Right renal cortex interstitium (tissue), 3 donors: ENCODE data around the gene SCO2. TPM values are rescaled to one million over a fixed set of nuclear protein-coding genes. Genes with fewer than 3 reads are reported as not detected.

Experiments used
- DNase-seq, 3 donors: peaks; one replicate each; pipeline ENCODE4 v3.0.0-alpha.2; 2013; ENCODE audit warnings: low read depth in 3 of 3, low spot score in 2 of 3
- polyA plus RNA-seq, 3 donors: library from polyadenylated mRNA; unstranded; fragments of 120-200 nt; gene quantifications; one replicate each; pipeline ENCODE4 v1.2.1, GENCODE V29; 2013; ENCODE audit not compliant: insufficient read length in 3 of 3

Gene SCO2, protein sequence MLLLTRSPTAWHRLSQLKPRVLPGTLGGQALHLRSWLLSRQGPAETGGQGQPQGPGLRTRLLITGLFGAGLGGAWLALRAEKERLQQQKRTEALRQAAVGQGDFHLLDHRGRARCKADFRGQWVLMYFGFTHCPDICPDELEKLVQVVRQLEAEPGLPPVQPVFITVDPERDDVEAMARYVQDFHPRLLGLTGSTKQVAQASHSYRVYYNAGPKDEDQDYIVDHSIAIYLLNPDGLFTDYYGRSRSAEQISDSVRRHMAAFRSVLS
- polyA plus RNA-seq = 1 to 10 TPM in 2 of 3 donors, not detected in 1; 1.0 to 1.7 TPM

DNA sequence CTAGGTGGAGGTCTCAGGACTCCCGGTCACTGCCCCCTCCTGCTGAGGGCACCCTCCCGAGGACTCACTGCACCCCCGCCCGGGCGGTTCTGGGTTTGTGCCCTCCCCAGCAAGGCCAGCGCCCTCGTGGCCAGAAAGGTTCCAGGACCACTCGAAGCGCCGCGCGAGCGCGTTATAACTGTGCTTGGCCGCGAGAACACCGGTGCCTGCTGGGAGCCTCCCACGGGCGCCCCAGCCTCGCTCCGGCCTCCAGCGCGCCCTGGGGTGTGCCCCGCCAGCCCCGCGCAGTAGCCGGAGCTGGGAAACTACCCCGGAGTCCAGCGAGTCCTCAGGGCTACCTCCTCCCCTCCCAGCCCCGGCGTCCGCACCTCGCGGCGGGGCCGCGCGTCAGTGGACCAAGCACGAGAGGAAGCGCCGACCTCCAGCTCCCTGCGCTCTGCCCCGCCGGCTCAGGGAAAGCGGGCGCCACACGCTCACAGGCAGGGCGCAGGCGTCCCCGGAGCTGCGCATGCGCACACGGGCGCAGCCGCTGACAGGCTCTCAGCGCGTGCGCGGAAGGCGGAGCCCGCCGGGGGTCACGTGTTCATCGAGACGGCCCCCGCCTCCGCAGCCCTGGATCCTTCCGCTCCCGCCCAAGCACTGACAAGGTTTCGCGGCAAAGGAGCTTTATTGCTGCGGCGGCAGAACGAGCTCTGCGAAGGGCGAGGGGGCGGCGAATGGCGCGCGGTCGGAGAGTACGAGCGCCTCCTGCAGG lies at the start of gene SCO2:
SCO2 (minus strand) TSS at position 495 of the 754 bp plus-strand sequence. CDS start 1,187 bp downstream, outside the sequence.
- peak; percentile 92 to 95 (median 93) for DNase-seq

DNA sequence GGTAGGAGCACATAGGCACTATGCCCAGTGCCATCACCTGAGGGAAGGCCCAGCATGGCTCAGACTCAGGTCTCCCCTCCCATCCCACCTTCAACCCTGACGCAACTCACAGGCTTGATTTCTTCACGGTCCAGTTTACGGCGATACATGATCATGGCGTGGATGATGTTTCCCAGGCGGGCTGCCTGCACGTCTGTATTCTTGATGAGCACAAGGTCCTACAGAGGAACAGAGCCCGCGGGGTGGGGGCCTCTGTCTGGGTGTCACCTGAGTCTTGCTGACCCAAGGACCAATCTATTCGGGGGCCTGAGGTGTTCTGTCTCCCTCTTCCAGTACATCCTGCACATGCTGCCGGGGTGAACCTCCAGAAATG lies 49.0 kb upstream of the SCO2 start:
- no peak for DNase-seq

DNA sequence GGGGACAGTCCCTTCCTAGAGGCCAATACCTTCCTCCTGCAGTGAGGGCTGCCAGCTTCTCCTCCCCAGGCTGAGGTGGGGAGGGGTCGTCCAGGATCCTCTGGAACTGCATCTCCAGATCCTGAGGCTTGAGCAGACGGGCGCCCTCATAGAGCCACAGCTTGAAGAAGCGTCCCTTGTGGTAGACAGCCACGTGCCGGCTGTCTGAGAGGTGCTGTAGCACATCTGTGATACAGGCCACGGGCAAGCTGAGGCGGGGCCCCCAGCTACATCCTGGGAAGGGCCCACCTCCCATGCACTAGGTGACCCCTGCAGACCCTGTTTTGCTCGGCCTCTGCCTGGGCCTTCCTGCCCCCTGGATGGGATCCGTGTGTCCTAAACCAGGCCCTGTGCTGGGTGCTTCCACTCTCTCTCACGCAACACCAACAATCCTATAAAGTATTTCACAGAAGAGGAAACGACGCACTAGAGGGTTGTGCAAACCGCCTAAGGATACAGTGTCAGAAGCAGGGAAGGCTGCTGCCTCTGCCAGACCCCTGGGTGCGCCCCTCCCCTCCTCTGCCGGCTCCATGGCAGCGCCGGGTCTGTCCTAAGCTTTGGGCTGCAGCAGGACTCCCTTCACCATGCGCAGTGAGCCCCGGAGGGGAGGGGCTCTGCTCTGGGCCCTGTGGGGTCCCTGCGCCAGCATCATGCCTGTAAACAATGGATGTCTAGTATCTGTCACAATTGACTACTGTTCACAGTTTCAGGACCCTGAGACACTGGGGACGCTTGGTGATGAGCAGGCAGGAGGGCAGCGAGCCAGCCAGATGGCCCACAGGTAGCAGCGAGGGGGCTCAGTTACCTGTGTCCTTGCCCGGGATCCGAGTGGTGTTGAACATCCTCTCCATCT lies 48.3 kb upstream of the SCO2 start:
- DNase-seq = no peak

DNA sequence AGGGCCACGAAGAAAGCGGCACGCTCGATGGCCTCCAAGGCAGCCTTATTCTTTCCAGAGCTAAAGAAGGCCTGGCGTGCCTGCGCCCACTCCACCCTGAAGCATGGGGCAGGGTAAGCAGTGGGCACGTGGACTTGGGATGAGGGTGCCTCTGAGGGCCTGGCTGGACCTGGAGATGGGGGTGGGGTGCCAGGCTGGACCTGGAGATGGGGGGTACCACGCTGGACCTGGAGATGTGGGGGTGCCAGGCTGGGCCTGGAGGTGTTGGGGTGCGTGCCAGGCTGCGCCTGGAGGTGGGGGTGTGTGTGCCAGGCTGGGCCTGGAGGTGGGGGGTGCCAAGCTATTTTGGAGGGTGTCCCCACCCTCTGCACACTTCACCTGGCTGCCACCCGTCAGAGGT lies 47.6 kb upstream of the SCO2 start:
- DNase-seq = no peak

DNA sequence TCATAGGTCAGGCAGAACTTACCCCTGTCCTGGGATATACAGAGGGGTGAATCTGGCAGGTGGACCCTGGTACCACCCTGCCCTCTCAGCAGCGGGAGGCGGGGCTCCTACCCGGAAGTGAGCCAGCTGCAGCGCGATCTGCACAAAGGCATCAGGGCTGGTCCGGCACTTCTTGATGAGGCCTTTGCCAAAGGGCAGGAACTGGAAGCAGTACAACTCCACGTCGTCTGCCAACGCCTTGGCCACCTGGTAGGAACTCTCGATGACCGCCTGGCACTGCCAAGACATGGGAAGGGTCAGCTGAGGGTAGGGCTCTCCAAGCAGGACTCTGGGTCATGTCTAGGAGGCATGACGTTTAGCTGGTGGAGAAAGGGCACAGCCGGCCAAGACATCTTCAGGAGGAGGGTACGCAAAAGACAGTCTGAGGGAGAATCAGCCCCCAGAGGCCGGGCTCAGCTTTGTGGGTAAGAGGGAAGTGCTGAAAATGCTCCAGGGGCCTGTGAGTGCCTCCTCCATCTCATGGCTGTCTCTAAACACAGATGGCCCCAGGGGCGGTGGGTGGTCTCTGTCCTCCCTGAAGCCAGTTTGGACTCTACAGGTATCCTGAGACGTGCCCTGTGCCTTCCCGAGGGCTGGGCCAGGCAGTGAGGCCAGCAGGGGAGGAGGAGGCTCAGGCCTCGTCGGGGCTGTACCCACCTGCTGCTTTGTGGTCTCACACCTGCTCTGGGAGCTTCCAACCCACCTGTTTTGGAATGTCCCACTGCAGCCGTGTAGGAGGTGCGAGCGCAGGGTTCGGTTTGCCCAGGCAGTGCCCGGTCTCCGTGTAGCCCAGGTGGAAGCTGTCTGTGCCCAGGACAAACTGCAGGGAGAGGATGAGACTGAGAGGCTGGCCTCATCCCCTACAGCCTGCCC lies 46.1 kb upstream of the SCO2 start:
- DNase-seq = no peak

DNA sequence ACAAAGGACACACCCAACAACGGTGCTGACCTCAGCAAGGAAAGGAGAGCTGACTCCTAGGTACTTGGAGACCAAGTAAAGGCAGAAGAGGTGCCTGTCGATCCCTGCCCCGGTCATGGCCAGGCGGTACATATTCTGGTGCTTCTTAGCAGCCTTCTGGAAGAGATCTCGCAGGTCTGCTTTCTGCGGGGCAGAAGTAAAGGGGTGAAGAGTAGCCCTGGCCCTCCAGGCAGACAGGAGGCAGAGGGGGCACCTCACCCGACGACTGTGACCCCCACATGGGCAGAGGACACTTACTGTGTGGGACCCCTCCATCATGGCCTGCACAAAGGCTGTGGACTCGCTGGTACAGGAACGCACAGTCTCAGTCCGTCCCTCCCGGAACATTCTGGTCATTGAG lies 45.5 kb upstream of the SCO2 start:
- no peak for DNase-seq

DNA sequence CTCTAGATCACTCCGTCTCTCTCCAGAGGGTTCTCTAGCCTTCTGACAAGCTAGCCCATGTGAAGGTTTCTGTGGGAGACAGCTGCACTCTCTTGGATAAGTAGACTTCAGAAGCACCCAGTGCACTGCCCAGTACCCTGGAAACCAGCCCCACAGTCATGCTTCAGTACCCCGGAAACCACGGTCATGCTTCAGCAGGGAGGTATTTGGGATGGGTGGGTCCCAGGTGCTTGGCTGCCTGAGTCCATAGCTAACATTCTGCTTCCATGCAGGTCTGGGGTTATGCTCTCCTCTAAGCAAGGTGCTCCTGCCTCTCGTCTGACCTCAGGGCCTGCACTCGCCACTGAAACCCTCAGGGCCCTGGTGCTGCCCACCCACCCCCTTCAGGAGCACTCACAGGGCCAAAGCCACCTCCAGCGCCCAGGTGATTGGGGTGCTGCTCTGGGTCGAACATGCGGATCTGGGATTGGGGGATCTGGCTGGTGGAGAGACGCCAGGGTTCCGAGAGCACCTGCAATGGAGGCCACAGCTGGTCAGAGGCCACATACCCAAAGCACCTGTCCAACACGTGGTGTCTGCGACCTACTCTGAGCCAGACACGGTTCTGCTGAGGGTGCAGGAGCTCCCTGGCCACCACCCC lies 44.6 kb upstream of the SCO2 start:
- DNase-seq = no peak

DNA sequence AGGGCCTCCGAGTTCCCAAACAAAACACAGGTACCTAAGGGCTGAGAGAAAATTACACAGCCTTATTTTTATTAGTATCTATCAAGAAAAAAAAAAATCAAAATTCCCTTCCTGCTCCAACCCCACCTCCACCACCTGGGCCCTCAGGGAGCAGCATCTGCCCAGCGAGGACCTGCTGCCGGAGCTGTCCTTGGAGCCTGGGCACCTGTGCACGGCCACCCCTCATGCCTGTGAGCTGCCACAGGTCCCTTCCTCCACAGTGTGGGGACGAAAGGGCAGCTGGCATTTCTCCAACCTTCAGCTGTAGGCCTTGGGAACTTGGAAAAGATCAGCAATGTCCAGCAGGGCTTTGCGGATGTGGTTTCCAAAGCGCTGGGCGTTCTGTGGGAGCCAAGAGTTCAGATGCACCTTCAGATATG lies 43.7 kb upstream of the SCO2 start:
- DNase-seq = no peak

DNA sequence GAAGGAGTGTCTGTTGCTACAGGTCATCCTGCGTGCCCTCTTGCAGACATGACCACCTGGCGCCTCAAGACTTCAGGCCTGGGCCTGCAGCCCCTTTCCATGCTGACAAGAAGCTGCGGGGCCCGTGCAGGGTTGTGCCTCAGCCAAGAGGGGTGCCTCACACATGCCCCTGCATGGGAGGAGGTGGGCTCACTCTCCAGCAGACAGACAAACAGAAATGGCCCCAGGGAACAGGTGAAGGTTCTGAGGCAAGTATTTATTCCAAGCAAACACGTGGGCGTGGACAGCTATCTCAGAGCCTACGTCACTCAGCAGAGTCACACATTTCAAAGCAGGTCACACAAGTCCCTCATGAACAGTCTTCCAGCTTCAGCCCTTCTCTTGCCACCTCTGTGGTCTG lies 43.2 kb upstream of the SCO2 start:
- DNase-seq = no peak

DNA sequence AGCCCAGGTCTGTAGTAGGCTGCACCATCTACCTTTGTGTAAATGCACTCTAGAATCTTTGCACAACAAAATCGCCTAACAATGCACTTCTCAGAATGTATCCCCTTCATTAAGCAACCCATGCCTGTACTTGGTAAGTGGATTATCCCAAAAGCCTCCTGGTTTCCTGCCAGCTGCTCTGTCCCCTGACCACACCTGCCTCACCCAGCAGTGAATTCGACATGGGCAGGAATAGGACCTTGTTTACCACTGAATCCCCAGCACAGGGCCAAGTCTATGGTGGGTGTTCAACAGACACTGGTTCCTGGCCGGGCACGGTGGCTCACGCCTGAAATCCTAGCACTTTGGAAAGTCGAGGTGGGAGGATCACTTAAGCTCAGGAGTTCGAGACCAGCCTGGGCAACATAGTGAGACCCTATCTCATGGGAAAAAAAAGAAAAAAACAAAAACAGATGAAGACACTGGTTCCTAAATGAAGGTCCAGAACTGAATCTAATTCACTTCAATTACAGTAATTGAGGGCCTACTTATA lies 42.4 kb upstream of the SCO2 start:
- DNase-seq = no peak

DNA sequence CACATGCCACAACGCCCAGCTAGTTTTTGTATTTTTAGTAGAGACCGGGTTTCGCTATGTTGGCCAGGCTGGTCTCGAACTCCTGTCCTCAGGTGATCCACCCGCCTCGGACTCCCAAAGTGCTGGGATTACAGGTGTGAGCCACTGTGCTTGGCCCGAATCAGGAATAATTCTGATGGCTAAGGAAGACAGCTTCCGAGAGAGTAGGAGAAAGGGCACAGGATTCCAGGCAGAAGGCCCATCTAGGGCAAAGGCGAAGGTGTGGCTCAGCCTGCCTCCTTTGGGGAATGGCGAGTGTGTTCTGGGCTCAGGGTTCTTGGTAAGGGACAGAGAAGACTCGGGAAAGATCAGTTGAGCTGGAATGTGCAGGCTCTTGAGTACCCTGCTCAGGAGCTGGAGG lies 38.9 kb upstream of the SCO2 start:
- DNase-seq = no peak

DNA sequence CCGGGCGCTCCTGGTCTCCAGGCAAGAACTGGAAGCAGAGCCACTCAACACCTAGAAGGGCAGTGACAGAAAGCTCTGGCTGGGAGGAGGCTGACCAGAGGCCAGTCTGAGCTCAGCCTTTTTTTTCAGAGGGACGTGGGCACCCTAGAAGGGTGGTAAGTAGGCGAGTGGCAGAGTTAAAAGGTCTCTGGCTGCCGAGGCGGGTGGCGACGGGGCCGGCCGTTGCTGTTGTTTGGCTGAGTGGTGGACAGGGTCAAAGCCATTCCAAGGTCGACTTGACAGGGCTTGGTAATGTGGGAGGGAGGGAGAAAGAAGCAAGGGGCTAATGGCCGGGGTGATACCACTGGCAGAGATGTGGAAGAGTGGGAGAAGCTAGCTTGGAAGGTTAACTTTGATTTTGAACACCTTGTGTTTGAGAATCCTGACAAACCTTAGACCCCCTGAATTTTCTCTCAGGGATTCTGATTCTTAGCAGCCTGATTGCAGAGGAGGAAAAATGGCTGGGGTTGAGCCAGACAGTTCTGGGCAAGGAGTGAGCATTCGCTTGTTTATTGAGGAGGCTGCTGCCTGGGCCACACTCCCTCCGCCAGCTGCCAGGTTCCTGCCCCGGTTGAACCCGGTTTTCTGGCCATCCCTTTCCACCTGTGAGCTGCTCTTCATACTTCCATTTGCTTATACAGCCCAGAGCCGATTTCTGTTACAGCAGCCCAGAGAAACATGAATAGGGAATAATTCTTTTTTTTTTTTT lies 38.2 kb upstream of the SCO2 start:
- DNase-seq = no peak

DNA sequence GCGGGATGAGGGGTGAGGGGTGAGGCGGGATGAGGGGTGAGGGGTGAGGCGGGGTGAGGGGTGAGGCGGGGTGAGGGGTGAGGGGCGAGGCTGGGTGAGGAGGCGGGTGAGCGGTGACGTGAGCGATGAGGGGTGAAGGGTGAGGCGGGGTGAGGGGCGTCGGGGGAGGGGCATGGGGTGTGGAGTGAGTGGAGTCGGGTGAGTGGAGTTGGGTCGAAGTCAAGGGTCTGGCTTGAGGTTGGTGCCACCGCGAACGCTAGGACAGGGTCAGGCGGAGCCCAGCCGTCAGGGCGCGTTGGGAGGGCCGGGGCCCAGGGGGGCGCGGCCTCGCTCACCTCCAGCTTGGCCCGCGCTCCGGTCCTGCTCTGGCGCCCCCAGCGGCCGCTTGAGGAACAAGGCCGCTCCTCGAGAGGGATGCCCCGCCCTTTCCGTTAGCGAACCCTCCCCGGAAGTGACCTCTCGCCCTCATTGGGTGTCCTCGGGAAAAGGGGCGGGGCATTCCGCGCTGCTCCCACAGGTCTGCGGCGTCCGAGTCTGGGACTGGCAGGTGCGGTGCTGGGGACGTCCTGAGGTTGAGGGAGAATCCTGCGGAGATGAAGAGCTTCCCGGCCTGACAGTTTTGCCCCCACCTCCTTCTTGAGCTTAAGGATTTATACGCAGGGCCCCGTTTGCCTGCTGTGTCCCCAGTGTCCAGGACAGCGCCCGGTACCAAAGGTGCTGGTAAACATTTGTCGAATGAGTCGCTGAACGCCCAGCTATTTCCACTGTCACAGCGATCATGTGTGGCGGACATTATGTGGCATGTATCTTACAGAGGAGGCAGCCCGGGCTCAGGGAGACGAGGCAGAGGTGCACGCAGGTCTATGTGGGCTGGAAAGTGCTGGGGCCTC lies 37.4 kb upstream of the SCO2 start, which contains the start of gene SYCE3:
SYCE3 (minus strand) TSS at position 397 of the 890 bp plus-strand sequence. CDS start 6,514 bp downstream, outside the sequence.
- DNase-seq = peak; percentile 75 to 91 (median 81)

DNA sequence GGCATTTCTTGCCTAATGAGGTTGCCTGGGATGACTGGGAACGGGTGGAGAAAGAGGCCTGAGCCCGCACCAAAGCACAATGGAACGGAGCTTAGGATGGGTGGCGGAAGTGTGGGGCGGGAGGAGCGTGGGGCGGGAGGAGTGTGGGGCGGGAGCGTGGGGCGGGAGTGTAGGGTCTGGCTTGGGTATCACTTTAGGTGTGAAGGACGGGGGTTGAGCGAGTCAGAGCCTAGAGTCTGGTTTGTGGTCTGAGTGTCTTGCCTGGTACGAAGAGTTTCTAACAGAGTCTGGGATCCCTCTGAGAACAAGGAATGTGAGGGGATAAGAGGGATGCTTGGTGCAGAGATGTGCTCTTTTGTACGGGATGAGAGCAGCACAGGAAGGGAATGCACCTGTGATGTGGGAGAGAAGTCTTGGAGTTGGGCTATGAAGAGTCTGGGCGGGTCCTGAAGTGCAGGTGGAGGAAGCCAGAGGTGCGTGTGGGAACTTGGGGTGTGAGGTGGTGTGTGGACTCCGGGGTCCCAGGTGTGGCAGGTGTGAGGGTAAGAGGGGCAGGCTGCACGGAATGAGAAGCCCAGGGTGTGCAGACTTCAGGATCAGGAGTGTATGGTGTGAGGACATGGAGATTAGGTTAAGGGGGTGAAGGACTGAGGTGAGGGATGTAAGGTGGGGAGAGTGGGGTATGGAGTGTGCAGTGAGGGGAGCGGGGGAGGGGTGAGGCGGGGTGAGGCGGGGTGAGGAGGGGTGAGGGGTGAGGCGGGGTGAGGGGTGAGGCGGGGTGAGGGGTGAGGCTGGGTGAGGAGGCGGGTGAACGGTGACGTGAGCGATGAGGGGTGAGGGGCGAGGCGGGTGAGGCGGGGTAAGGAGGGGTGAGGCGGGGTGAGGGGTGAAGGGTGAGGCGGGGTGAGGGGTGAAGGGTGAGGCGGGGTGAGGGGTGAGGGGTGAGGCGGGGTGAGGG lies 36.3 kb upstream of the SCO2 start:
- no peak for DNase-seq

DNA sequence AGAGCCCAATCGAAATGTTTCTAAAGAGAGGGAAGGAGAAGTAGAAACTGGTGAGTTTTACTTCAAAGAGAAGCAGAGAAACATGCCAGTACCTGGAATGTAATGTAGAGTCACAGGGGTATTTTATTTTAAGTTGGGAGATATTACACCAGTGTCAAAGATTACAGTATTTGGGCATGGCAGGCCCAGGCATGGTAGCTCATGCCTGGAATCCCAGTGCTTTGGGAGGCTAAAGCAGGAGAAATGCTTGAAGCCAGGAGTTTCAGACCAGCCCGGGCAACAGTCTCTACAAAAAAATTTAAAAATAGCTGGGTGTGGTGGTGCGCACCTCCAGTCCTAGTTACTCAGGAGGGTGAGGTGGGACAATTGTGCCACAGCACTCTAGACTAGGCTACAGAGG lies 34.6 kb upstream of the SCO2 start:
- DNase-seq = no peak

DNA sequence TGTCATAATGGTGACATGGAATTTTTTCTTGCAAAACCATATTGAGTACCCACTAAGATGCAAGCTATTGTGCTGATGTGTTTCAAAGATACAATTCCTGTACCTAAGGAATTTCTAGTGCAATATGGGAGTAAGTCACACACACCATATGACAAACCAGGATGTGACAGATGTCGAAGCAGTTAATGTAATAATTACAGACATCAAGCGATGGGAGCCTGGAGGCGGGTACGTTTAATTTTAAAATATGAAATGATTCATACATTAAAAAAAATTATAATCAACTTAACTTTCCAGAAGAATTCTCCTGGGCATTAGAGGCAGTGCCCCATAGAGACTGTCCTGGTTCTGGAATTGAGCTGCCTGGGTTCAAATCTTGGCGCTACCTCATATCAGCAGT lies 31.3 kb upstream of the SCO2 start:
- no peak for DNase-seq
